HG03354 (cell line): Measurements from ENCODE around the gene CNOT3.
A peak's percentile ranks its signal among the peaks of the same experiment; 100 is the strongest.
"Not testable (repeated sequence)": the region's sequence is repeated elsewhere in the genome, so short reads cannot be mapped to it uniquely, and the experiment has no call there.

Experiments
- ATAC-seq: cut with Tn5 transposase; IDR thresholded peaks from one replicate; pipeline ENCODE4 v1.9.1; 2021; ENCODE audit warnings: mild to moderate bottlenecking; ENCODE audit not compliant: unreplicated experiment, poor library complexity, severe bottlenecking

Gene CNOT3

GRCh38 chr19:54189145-54189734, 51.7 kb downstream of the CNOT3 start, which contains the start of gene MBOAT7:
MBOAT7 (minus strand) TSS chr19:54189580; CDS start chr19:54188508, 1,072 bp downstream.
- peak; percentile 22 for ATAC-seq

DNA sequence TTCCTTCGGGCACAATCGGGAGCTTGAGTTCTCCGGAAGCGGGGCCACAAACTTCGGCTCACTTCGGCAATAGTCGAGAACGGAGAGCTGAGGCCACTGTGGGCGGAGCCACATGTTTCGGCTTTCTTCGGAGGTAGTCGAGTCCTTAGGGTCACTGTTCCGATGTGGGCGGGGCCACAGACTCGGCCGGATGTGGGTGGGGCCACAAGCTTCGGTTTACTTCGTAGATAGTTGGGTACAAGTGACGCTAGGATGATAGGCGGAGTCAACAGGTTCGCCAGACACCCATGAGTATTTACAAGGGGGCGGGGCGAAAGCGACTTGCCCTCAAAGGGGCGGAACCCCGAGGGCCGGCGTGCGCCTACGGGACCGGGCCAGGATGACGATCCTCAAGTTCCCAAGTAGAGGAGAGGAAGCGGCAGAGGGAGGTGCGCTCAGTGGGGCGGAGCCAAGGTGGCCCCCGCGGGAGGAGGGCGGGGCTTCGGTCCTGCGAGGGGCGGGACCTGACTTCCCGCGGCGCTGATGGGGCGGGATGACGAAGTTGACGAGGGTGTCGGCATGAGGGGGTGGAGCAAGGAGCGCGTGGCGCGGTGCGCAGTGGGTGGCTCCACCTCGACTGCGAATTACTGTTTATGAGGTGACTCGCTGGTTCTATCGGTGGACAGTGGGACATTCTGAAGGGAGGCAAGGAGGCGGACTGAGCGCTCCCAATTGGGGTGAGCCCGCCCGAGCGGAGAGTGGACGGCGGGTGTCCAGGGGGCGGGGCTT, 52.4 kb downstream of the CNOT3 start:
- peak; percentile 51 for ATAC-seq

GRCh38 chr19:54190503-54191010, 53.0 kb downstream of the CNOT3 start:
- ATAC-seq, result peak; percentile 56

GRCh38 chr19:54191011-54191810, 53.6 kb downstream of the CNOT3 start, which contains the start of gene TSEN34:
TSEN34 (plus strand) TSS chr19:54191308; CDS start chr19:54191365, 57 bp downstream.
- peak; percentile 33 for ATAC-seq

- no peak for ATAC-seq
These were observed 54.4 kb downstream of the CNOT3 start for GRCh38 chr19:54191811-54192453.

DNA sequence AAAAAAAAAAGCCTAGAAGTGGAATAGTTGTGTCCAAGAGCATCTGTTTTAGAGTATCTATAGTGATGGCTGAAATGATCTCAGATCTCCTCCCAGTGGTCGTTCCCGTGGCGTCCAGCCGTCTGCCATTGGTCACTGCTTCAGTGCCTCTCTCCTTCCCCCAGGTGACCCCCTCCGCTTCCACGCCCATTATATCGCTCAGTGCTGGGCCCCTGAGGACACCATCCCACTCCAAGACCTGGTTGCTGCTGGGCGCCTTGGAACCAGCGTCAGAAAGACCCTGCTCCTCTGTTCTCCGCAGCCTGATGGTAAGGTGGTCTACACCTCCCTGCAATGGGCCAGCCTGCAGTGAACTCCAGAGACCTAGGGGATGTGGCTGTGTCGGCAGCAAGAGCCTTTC, 55.4 kb downstream of the CNOT3 start:
- ATAC-seq, result no peak

- not testable (repeated sequence) for ATAC-seq
These were observed 56.9 kb downstream of the CNOT3 start for GRCh38 chr19:54194463-54194862.

DNA sequence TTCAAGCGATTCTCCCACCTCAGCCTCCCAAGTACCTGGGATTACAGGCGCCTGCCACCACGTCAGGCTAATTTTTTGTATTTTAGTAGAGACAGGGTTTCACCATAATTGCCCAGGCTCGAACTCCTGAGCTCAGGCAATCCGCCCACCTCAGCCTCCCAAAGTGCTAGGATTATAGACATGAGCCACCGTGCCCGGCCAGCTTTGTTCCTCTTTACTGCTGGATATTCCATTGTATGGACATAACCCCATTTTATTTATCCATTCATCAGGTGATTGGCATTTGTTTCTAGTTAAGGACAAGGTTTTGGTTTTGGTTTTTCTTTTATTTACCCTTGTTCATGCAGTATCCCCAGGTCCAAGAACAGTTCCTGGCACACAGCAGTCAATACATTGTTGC, 59.0 kb downstream of the CNOT3 start:
- ATAC-seq, result no peak

DNA sequence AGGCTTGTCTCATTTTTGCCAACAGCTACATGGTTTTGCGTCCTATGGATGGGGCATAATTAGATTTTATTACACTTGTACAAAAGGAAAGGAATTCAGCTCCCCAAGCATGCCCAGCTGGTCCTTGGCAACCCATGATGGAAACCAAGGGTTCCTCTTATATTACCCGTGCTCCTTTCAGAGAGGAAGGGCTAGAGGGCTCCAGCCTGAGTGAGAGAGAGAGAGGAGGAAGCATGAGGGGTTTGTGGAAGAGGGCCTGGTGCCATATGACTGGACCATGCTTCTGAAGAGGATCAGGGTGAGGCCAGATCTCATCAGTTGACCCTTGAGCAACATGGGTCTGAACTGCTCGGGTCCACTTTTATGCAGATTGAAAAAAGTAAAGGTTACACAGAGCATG, 59.6 kb downstream of the CNOT3 start:
- no peak for ATAC-seq

- ATAC-seq, result no peak
These were observed 61.8 kb downstream of the CNOT3 start for GRCh38 chr19:54199401-54199800.

- no peak for ATAC-seq
These were observed 63.7 kb downstream of the CNOT3 start for GRCh38 chr19:54201172-54201701.

DNA sequence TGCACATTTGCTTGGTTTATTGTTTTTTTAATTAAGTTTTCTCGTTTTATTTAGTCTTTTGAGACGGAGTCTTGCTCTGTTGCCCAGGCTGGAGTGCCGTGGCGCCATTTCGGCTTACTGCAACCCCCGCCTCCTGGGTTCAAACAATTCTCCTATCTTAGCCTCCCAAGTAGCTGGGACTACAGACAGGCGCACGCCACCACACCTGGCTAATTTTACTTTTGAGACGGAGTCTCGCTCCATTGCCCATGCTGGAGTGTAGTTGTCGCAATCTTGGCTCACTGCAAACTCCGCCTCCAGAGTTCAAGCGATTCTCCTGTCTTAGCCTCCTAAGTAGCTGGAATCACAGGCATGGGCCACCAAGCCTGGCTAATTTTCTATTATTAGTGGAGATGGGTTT, 64.4 kb downstream of the CNOT3 start:
- ATAC-seq, result no peak

GRCh38 chr19:54203151-54203611, 65.6 kb downstream of the CNOT3 start:
- ATAC-seq, result no peak

GRCh38 chr19:54204767-54205468, 67.4 kb downstream of the CNOT3 start:
- ATAC-seq, result no peak
